WTC11 (cell line): ENCODE results near the gene FANCE. TPM values are rescaled to one million over a fixed set of nuclear protein-coding genes. Genes with fewer than 3 reads are reported as not detected.
A peak's percentile ranks its signal among the peaks of the same experiment; 100 is the strongest.

Experiments used
- ATAC-seq: fragments of 200-7000 bp; cut with Tn5 transposase; 2 replicates; pipeline ENCODE4 v1.10.0; 2021; ENCODE audit warnings: mild to moderate bottlenecking, moderate library complexity
- CTCF ChIA-PET: fragments of 300-600 bp; sonication (Branson Sonifier 250); formaldehyde crosslinking; loops from one replicate; lab custom pipeline; 2021; ENCODE audit warnings: antibody characterized with exemption; lab: Charles Lee
- POLR2A ChIA-PET: fragments of 350-600 bp; sonication (Branson Sonifier 250); formaldehyde crosslinking; loops from one replicate; lab custom pipeline; 2021; ENCODE audit warnings: antibody characterized with exemption; lab: Charles Lee
- DNase-seq: peaks from one replicate; pipeline ENCODE4 v3.0.0; 2021; ENCODE audit warnings: low spot score
- H3K27ac Mint-ChIP-seq: 2 replicates; pipeline ENCODE4 v1.8.0; 2021; ENCODE audit warnings: mixed read lengths
- H3K27me3 Mint-ChIP-seq: 2 replicates; pipeline ENCODE4 v1.8.0; 2021; ENCODE audit warnings: low read depth, mild to moderate bottlenecking, moderate library complexity, mixed read lengths
- H3K36me3 Mint-ChIP-seq: 2 replicates; pipeline ENCODE4 v1.8.0; 2021; ENCODE audit warnings: mixed read lengths
- H3K4me1 Mint-ChIP-seq: 2 replicates; pipeline ENCODE4 v1.8.0; 2022; ENCODE audit warnings: mixed read lengths
- H3K4me3 Mint-ChIP-seq: 2 replicates; pipeline ENCODE4 v1.8.0; 2021; ENCODE audit warnings: mild to moderate bottlenecking, moderate library complexity, mixed read lengths
- H3K9me3 Mint-ChIP-seq: 2 replicates; pipeline ENCODE4 v1.8.0; 2021; ENCODE audit warnings: mixed read lengths
- ATF3 ChIP-seq: sonication (generic); formaldehyde crosslinking; conservative IDR thresholded peaks from 2 replicates; pipeline ENCODE4 v1.8.1; 2022; ENCODE audit warnings: mild to moderate bottlenecking, missing genetic modification reagents
- CREM ChIP-seq: sonication (generic); formaldehyde crosslinking; IDR thresholded peaks from 2 replicates; pipeline ENCODE4 v1.8.1; 2022; ENCODE audit warnings: mild to moderate bottlenecking, missing genetic modification reagents, moderate library complexity
- ERG ChIP-seq: fragments of 250-450 bp; sonication (Bioruptor Pico); IDR thresholded peaks from 2 replicates; pipeline ENCODE4 v1.8.0; 2021; ENCODE audit warnings: mild to moderate bottlenecking
- FOXJ3 ChIP-seq: sonication (generic); formaldehyde crosslinking; IDR thresholded peaks from 2 replicates; pipeline ENCODE4 v1.9.0; 2021; ENCODE audit warnings: missing genetic modification reagents, mild to moderate bottlenecking, borderline replicate concordance
- FOXK1 ChIP-seq: sonication (generic); formaldehyde crosslinking; IDR thresholded peaks from 2 replicates; pipeline ENCODE4 v1.8.0; 2022; ENCODE audit warnings: mild to moderate bottlenecking, moderate library complexity, missing genetic modification reagents
- HMGXB4 ChIP-seq: sonication (generic); formaldehyde crosslinking; IDR thresholded peaks from 2 replicates; pipeline ENCODE4 v1.8.1; 2023; ENCODE audit warnings: mild to moderate bottlenecking, moderate library complexity, missing genetic modification reagents
- PREB ChIP-seq: sonication (generic); formaldehyde crosslinking; IDR thresholded peaks from 2 replicates; pipeline ENCODE4 v1.8.1; 2022; ENCODE audit warnings: mild to moderate bottlenecking, missing genetic modification reagents, moderate library complexity, borderline replicate concordance
- PRRX2 ChIP-seq: fragments of 250-450 bp; sonication (Bioruptor Pico); IDR thresholded peaks from 2 replicates; pipeline ENCODE4 v1.8.0; 2021; ENCODE audit warnings: mild to moderate bottlenecking
- SMAD4 ChIP-seq: sonication (generic); formaldehyde crosslinking; IDR thresholded peaks from 2 replicates; pipeline ENCODE4 v1.8.0; 2022; ENCODE audit warnings: mild to moderate bottlenecking, missing genetic modification reagents
- USF1 ChIP-seq: sonication (generic); formaldehyde crosslinking; IDR thresholded peaks from 2 replicates; pipeline ENCODE4 v1.8.0; 2022; ENCODE audit warnings: mild to moderate bottlenecking, missing genetic modification reagents
- ZNF121 ChIP-seq: sonication (generic); formaldehyde crosslinking; IDR thresholded peaks from 2 replicates; pipeline ENCODE4 v1.8.0; 2023; ENCODE audit warnings: missing genetic modification reagents
- ZNF138 ChIP-seq: sonication (generic); formaldehyde crosslinking; conservative IDR thresholded peaks from 2 replicates; pipeline ENCODE4 v1.8.1; 2022; ENCODE audit warnings: mild to moderate bottlenecking, moderate library complexity, missing genetic modification reagents
- ZNF263 ChIP-seq: sonication (generic); formaldehyde crosslinking; IDR thresholded peaks from 2 replicates; pipeline ENCODE4 v1.8.1; 2022; ENCODE audit warnings: low read depth, mild to moderate bottlenecking, moderate library complexity, missing genetic modification reagents
- ZNF281 ChIP-seq: sonication (generic); formaldehyde crosslinking; IDR thresholded peaks from 2 replicates; pipeline ENCODE4 v1.8.0; 2023; ENCODE audit warnings: mild to moderate bottlenecking, missing genetic modification reagents
- ZNF532 ChIP-seq: fragments of 250-450 bp; sonication (Bioruptor Pico); IDR thresholded peaks from 2 replicates; pipeline ENCODE4 v1.9.0; 2021; ENCODE audit warnings: mild to moderate bottlenecking, borderline replicate concordance
- total RNA-seq: library from RNA; stranded (reverse); gene quantifications from 3 replicates; pipeline ENCODE4 v1.2.3, GENCODE V29; 2021

The FANCE gene
- total RNA-seq, 1 experiment from 2014 or later: 22.3 TPM

- DNase-seq: no peak
- TF ChIP-seq HMGXB4 (CRISPR knock-in tag) (no peak), ZNF532 (CRISPR knock-in tag) (no peak), FOXJ3 (no peak), PREB (CRISPR knock-in tag) (no peak), ZNF121 (CRISPR knock-in tag) (no peak), ZNF281 (CRISPR knock-in tag) (no peak), ATF3 (CRISPR knock-in tag) (no peak), FOXK1 (CRISPR knock-in tag) (no peak), USF1 (CRISPR knock-in tag) (no peak), ZNF138 (CRISPR knock-in tag) (no peak), CREM (CRISPR knock-in tag) (no peak), PRRX2 (no peak), ZNF263 (CRISPR knock-in tag) (no peak), ERG (CRISPR knock-in tag) (no peak), SMAD4 (CRISPR knock-in tag) (no peak)
- TF ChIP-seq, all 79 proteins: peak for 0
- CTCF ChIA-PET: interaction anchor here (1.0 to 4.1 kb wide), 6 partner anchors 9 to 86 kb away, joined by 3 to 33 read pairs (median 6); partner anchors contain the start of genes PPARD and RPL10A
- no peak overlapping the region for H3K4me3 Mint-ChIP-seq
- peak; percentile 15; the same call in 1 of the 2 replicates for ATAC-seq
- peaks cover 25% of the 10 kb centered on the region for H3K36me3 Mint-ChIP-seq
- H3K4me1 Mint-ChIP-seq: peaks cover 23% of the 10 kb centered on the region
- H3K27me3 Mint-ChIP-seq: no peaks in the 10 kb centered on the region
- POLR2A ChIA-PET: interaction anchor here (0.6 to 1.5 kb wide), 2 partner anchors 11 to 506 kb away, joined by 3 to 7 read pairs; no protein-coding TSS in a partner anchor
- peak overlapping the region; percentile 27; the same call in 1 of the 2 replicates for H3K27ac Mint-ChIP-seq
- peaks cover 20% of the 10 kb centered on the region for H3K9me3 Mint-ChIP-seq
Observed at GRCh38 chr6:35427435-35427834, 24.7 kb upstream of the FANCE start.
